ENCODE results near the gene PIK3AP1. TPM values are rescaled to one million over a fixed set of nuclear protein-coding genes. Genes with fewer than 3 reads are reported as not detected.
"Not testable (repeated sequence)": the region's sequence is repeated elsewhere in the genome, so short reads cannot be mapped to it uniquely, and the experiment has no call there.

The PIK3AP1 gene
- total RNA-seq, 1 donor from 2014 or later, result 6.9 TPM

DNA sequence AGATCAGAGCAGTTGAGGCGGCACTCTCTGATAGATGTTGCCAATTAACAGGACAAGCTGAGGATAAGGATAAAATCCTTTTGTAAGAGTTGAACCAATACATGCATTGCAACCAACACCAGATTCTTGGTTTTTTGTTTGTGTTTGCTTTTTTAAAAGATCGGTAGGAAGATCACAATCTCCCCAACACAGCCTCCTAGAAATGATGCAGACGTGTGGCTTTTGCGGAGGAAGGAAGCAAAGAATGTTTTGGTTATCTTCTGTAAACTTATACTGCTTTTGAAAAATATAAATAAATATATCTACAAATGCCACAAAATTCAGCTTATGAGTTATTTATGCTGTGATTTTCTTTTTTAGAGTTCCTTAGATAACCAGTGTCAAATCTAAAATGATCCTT lies 35.5 kb downstream of the PIK3AP1 start:
- intact Hi-C loops (cut with DNase I), result no loop called here

DNA sequence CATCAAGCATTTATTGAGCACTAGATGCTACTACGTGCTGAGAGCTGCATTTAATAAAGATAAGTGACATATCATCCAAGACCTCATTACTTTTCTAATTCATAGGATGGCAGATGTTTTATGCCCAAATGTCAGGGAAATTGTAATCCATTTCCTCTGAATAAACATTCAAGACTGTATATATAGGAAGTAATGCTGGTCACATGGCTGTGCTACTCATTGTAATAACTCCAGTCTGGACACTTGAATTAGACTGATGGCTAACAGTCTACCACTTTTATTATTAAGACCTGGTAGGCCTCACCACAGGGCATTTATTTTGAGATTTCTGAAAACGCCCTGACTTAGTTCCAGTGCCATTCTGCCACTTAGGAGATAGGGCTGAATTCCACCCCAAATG lies 36.6 kb downstream of the PIK3AP1 start:
- intact Hi-C loops (cut with DNase I), result no loop called here
- DNase-seq (no peak), ATAC-seq (ENCODE audit: poor library complexity) (no peak)

More for the DNA sequence above, 35.5 kb downstream of the PIK3AP1 start:
- DNase-seq (no peak), ATAC-seq (ENCODE audit: poor library complexity) (no peak)

DNA sequence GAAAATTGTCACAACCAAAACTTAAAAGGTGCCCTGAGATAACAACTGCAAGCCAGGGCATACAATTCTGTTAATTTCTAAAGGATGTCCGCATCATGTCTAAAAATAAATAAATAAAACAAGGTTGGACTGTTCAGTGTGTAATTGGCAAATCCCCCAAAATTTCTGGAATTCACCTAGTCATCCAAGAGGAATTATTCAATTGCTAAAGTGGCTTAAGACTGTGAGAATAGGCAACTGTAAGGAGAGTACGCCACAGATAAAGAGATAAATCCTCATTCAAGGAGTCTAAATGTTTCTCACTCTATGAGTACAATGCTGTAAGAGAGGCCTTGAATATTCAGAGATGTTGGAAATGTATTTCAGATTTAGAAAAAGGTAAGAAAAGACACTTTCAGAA lies 37.2 kb downstream of the PIK3AP1 start:
- no peak for DNase-seq
- intact Hi-C loops (cut with DNase I), result no loop called here
- ATAC-seq (ENCODE audit: poor library complexity), result no peak

DNA sequence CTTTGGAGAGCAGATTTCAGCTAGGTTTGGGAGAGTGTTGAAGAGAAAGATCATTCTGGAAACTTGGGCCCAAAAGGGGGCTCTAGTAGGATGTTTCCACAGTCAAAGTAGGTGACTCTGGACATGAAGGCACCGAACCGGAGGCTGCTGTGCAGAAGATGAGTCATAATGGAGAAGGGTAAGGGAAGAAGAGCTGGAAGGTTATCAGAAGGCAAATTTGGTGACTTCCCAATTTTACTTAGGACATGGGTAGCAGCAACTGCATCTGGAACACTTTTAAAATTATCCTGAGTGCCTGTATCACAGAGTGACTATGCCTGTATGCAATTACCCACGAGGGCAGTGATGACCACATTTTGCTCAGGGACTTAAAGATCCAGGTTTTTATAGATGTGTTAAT lies 38.8 kb downstream of the PIK3AP1 start:
- ATAC-seq (ENCODE audit: poor library complexity) (no peak), DNase-seq (no peak)
- intact Hi-C loops (cut with DNase I), result no loop called here

DNA sequence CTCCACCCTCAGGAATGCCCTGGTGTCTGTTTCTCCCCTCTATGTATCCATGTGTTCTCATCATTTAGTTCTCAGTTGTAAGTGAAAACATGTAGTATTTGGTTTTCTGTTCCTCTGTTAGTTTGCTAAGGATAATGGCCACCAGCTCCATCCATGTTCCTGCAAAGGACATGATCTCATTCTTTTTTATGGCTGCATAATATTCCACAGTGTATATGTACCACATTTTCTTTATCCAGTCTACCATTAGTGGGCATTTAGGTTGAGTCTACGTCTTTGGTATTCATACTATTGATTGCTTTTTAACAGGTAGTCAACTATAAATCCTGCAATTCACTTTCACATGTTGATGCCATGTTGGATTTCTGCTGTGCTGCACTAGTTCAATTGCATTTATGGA lies 39.9 kb downstream of the PIK3AP1 start:
- intact Hi-C loops (cut with DNase I); ATAC-seq (ENCODE audit: poor library complexity); DNase-seq: not testable (repeated sequence)

DNA sequence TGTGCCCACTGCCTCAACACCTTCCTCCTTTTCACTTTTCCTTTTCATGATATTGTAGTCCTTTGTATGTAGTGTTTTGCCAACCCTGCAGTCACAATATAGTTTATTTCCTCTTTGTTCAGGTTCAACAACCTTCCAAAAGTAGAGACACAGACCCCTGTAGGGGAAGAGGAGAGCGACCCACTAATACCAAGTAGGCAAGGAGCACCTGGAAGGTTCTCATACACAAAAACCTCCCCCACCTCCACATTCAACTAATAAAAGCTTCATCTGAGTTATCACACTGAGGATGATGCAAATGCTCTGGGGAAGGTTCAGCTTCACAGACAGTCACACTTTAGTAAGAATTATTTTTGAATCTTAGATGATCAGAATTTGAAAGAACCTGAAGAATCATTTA lies 41.6 kb downstream of the PIK3AP1 start:
- ATAC-seq (ENCODE audit: poor library complexity) (no peak), DNase-seq (no peak)
- intact Hi-C loops (cut with DNase I), result no loop called here

DNA sequence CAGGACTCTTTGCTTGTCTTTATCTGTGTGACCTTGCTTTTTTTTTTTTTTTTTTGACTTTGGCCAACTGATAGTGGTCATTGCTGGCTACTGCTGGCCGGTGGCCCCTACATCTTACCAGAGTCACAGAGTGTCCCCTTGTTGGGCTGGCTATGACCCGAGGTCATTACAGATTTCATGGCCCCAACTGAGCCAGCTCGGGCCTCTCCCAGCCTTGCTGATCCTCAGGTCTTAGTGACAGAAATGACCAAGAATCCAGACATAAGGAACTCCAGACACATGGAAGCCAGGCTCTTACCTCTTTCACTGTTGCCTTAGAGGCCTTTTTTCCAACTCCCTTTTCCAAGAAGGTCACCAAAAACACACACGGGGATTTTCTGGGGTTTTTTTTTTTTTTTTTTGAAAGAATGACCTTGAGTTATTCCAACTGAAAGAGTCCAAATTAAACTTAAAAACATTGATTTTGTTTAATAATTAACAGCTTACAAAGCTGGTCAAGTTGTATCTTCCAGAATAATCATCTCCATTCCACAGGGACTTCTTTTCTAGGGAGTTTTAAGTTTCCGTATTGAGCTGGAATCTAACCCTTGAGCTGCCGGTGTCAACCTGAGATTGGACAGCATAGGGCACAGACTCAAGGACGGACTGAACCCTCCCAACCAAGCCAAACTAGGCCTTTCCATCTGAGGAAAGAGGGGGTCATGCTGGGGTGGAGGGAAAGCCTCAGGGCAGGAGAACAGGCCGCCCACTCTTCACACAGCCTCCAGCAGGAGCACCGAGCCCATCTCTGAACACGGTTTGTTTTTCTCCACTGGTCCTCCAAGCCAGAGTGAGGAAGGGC lies 43.8 kb downstream of the PIK3AP1 start:
- DNase-seq, result no peak
- intact Hi-C loops (cut with DNase I), result no loop called here
- no peak for ATAC-seq (ENCODE audit: poor library complexity)

DNA sequence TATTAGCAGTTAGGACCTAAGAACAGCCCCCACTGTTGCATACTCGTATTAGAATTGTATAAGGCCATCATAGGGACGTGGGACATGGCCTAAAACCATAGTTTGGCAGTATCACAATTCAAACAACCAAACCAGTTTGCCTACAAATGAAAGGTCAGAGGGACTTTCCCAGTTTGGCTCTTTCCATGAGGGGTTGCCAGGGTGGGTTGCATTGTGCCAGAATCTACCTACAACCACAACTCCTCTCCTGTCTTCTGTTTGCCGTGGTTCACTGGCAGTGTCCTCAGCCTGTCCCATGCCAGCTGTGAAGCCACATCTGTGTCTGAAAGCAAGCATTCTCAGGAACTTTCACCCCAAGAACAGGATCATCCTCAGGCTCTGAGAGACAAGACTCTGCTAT lies 44.5 kb downstream of the PIK3AP1 start:
- no peak for ATAC-seq (ENCODE audit: poor library complexity)
- intact Hi-C loops (cut with DNase I), result no loop called here
- no peak for DNase-seq

DNA sequence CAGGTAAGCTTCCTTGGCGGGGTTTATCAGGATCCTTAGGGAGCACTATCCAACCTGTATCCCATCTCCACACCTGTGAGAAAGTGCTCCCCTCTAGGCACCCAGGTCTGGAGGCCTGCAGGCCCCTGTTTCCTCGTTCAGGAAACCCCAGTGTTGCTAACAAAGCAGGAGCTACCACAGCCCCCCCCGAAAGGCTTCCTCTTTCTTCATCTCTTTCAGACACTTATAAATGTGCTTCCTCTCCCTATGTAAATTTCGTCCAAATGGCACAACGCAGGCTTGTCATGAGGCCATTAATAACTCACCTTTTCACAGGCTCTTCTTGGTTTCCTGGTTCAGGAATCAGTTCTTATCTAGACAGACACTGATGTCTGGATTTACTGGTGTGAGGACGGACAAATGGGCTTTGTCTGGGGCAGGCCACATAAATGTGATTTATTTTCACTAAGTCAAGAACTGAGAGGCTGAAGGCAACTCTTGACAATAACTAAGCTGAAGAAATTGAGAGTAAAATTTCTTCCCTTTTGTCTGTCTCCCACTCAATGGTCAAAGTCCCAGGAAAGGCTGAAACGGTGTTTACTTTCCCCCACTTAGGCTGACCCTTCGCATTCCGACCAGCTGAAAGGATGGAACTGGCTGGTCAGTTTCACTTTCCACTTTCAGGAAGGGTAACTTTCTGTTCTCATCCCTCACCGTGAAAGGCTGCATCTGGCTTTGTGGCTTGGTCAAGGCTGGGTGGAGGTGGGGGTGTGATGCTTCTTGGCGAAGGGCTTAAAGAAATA lies 46.8 kb downstream of the PIK3AP1 start:
- intact Hi-C loops (cut with DNase I), result no loop called here
- ATAC-seq (ENCODE audit: poor library complexity) (peak; percentile 80), DNase-seq (peak; percentile 52)

DNA sequence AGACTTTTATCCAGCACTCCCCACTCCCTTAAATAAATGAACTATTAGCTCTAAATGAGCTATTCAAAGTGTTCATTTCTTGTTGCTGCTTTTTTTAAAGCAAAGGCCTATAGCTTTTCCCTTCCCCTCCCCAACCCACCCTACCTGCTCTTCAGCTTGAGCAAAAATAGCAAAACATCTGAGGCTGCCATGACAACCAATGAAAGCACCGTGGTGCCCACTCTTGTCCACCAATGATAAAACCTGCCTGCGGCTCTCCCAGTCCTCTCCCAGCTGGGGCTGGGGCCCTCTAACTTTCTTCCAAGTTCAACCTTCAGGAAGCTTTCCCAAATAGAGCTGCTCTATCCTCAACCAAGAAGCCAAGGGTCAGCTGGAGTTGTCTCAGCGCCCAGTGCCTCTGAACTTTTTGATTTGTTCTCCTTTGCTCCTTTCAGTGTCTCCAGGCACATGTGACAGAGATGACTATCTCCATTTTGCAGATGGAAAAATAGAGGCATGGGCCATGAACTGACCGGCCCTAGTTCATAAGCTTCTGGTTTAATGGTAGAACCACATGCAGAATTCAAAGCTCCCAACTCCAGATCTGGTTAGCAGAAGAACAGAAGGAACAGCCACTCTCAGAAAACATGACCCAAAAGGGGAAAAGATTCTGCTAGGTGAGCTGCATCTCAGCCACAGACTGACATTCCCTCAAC lies 47.7 kb downstream of the PIK3AP1 start:
- intact Hi-C loops (cut with DNase I), result no loop called here
- ATAC-seq (ENCODE audit: poor library complexity) (no peak), DNase-seq (no peak)

DNA sequence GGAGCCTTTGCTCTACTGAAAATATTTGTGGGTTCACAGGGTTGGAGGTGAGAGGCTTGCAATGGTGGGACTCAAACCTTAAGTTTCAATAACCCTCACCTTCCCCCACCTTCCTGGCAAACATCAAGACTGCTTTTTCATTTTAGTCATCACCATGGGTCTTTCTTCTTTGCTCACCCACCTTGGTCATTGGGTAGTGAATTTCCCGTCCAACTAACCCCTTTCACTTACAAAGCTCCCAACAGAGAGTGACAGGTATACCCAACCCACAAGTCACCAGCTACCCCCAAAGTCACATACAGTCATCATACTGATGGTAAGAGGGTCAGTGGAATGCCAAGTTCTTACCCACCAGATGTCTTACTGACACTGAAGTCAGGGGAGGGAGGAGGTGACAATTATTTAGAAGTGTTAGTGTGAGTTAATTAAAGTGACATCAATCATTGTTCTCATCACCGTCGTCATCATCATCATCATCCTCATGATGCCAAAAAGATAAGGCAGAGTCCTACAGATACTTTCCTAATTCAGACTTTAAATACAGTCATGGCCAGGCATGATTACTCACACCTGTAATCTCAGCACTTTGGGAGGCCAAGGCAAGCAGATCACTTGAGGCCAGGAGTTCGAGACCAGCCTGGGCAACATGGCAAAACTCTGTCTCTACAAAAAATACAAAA lies 49.0 kb downstream of the PIK3AP1 start:
- intact Hi-C loops (cut with DNase I), result no loop called here
- no peak for ATAC-seq (ENCODE audit: poor library complexity)
- DNase-seq, result no peak

DNA sequence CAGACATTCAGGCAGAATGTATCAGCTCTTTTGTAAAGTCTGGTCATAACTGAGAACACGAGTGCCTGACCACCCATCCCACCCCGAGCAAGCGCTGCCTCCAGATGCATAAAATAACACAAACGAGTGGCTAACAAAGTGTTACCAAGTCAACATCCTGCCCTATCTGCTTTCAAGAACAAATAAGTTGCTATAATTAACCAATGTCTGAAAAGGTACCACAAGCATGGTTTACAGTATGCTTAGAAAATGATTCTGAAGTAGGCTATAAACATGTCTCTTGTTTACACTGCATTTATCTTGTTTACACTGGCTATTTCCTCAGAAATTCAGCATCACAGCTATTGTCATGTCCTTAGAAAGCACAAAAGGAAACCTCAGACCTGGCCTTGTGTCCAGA lies 49.5 kb downstream of the PIK3AP1 start:
- ATAC-seq (ENCODE audit: poor library complexity), result no peak

DNA sequence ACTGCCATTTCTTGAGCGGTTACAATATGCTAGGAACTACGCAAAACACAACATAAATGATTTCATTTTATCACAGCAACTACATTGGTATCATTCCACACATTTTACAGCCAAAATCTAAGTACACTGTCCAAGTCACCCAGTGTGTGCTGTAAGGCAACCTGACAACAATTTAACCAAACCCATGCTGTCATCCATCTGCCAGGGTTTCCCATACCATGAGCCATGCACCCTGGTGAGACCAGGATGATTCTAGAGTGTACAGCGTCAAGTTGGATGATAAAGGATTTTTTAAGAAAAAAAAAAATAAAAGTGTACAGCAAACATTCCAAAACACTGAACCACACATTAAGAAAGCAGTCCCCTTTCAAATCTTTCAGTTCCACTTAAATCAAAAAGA lies 52.9 kb downstream of the PIK3AP1 start:
- no peak for DNase-seq
- no peak for ATAC-seq (ENCODE audit: poor library complexity)
- intact Hi-C loops (cut with DNase I), result no loop called here

More for the DNA sequence above, 49.5 kb downstream of the PIK3AP1 start:
- DNase-seq, result no peak
- intact Hi-C loops (cut with DNase I), result no loop called here

DNA sequence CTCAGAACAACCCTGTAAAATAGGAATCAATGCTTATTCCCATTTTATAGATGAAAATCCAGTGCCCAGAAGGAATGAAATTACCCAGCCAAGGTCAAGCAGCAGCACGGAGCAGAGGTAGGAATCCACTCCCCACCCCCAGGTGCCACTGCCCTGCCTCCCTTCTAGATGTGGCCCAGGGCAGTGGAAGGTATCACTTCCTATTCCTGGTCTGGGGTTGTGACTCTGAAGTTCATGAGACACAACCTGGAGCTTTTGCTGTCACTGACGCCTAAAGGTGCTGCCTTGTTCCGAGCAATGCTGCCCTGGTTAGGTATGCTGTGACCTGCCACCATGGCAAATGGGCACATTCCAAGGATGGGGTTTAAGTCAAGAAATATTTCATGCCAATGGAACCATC lies 53.6 kb downstream of the PIK3AP1 start:
- ATAC-seq (ENCODE audit: poor library complexity), result no peak

DNA sequence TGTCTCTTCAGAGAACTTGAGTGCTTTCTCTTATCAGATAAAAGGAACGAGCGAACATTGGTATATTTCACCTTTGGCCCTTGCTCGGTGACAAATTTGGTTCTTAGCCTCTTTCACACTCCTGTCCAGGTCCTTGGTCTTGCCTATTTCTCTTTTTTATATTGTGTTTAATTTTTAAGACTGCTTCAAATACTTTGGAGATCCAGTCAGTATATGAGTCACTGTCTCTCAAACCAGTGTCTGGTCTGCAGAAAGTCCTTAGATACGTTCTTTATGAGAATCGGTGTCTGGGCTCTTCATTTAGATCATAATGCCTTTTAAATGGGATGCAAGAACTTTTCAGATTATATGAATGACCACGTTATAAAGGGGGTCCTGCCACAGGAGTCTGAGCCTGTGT lies 55.0 kb downstream of the PIK3AP1 start:
- DNase-seq, result no peak
- no peak for ATAC-seq (ENCODE audit: poor library complexity)
- intact Hi-C loops (cut with DNase I), result no loop called here

More for the DNA sequence above, 53.6 kb downstream of the PIK3AP1 start:
- DNase-seq, result no peak
- intact Hi-C loops (cut with DNase I), result no loop called here

DNA sequence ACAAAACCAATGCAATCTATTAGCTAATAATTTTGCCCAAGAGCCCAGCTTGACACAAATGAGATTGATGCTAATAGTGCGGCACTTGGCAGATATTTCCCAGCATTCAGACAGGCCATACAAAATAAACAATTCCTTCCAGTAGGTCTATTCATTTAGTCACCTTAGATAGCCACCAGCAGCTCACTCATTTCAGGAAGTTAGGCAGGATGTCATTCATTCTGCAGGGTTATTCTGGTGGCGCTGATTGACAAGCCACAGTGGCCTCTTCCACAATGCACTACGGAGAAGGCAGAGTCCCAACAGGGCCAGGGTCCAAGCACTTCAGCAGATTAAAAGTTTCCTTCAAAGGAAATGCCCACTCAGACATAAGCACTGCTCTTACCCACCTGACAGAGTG lies 55.8 kb downstream of the PIK3AP1 start:
- peak; percentile 82 for ATAC-seq (ENCODE audit: poor library complexity)

DNA sequence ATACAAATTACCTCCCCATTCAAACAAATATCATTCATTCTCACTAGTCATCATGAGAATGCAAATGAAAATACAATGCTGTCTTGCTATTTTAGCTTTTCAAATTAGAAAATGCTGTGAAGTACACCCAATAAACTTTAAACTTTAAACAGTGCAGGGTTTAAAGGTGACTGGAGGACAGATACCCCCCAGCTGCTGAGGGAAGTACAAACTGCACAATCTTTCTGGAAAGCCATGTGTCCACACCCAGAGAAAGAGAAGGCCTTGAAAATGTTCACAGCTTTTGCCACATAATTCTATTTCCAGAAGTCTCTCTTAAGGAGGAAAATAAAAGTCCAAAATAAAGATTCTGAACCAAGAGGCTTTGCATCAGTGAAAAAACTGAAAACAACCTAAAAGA lies 56.5 kb downstream of the PIK3AP1 start:
- ATAC-seq (ENCODE audit: poor library complexity) (no peak), DNase-seq (no peak)
- intact Hi-C loops (cut with DNase I), result no loop called here

More for the DNA sequence above, 55.8 kb downstream of the PIK3AP1 start:
- no peak for DNase-seq
- intact Hi-C loops (cut with DNase I), result no loop called here

DNA sequence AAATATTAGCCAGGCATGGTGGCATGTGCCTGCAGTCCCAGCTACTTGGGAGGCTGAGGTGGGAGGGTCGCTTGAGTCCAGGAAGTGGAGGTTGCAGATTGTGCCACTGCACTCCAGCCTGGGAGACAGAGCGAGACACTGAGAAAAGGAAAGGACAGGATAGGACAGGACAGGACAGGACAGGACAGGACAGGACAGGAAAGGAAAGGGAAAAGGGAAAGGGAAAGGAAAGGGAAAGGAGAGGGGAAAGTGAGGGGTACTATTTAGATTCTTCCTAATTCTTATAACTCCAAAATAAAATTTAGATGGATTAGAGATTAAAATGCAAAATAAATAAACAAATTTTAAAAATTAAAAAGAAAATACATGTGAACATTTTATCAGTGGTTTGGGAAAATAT lies 58.7 kb downstream of the PIK3AP1 start:
- intact Hi-C loops (cut with DNase I), result no loop called here
- ATAC-seq (ENCODE audit: poor library complexity), result no peak
- no peak for DNase-seq

DNA sequence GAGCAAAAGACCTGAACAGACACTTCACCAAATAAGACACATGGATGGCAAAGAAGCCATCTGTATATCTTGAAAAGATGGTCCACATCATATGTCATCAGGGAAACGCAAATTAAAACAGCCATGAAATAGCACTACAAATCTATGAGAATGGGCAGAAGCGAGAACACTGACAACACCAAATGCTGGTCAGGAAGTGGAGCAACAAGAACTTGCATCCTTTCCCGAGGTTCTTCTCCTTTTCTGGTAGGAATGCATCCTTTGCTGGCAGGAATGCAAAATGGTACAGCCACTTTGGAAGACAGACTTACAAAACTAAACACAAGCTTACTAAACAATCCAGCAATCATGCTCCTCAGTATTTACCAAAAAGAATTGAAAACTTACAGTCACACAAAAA lies 60.0 kb downstream of the PIK3AP1 start:
- no peak for ATAC-seq (ENCODE audit: poor library complexity)
- intact Hi-C loops (cut with DNase I), result no loop called here
- no peak for DNase-seq
